ENCODE measurements around the gene TADA2B. TPM values are rescaled to one million over a fixed set of nuclear protein-coding genes. Genes with fewer than 3 reads are reported as not detected.

Gene TADA2B, protein sequence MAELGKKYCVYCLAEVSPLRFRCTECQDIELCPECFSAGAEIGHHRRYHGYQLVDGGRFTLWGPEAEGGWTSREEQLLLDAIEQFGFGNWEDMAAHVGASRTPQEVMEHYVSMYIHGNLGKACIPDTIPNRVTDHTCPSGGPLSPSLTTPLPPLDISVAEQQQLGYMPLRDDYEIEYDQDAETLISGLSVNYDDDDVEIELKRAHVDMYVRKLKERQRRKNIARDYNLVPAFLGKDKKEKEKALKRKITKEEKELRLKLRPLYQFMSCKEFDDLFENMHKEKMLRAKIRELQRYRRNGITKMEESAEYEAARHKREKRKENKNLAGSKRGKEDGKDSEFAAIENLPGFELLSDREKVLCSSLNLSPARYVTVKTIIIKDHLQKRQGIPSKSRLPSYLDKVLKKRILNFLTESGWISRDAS
- 11.4 and 12.0 TPM in 2 replicates for total RNA-seq (2014; rRNA removed; shearing (Covaris generic))
- polyA plus RNA-seq (2016; fragmentation: Nextera tagmentation; extraction: Ambion mirVana): 3.0 and 3.6 TPM in 2 replicates
- long read RNA-seq, partial matches to known transcripts: 0 of 1 reads
- long read RNA-seq, other reads (novel, unspliced or antisense): 0 of 1 reads

DNA sequence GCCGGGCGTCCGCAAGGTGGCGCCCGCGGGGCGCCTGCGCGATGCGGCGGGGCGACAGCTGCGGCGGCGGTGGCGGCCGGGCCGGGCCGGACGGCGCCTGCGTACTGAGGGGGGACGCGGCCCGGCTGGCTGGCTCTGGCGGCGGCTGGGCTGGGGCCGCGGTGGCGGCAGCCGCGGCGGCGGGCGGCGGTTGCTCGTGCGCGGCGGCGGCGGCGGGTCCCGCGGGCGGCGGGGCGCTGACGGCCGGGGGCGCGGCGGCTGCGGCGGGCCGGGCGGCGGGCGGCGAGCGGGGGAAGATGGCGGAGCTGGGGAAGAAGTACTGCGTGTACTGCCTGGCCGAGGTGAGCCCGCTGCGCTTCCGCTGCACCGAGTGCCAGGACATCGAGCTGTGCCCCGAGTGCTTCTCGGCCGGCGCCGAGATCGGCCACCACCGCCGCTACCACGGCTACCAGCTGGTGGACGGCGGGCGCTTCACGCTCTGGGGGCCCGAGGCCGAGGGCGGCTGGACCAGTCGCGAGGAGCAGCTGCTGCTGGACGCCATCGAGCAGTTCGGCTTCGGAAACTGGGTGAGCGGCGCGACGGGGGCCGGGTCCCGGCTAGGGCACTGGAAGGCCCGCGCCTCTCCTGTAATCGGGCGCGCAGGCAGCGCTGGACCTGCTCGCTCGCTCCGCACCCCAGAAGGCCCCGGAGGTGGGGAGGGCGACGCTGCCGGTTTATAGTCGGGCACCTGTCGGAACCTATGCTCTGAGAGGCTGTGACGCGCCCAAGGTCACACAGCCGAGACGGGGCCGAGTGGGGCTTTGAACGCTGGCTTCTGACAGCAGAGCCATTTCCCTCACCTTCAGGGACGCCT, at the start of gene TADA2B:
TSS of gene TADA2B (plus strand) at position 89 of the 853 bp plus-strand sequence. CDS start at position 297, 208 bp downstream.
- Mint-ChIP-seq H3K36me3 (ENCODE audit: low read depth) (no peaks in the 10 kb centered on the region; the same call in 2 of the 3 replicates), H3K4me1 (peaks cover 48% of the 10 kb centered on the region), H3K9me3 (no peaks in the 10 kb centered on the region; the same call in 1 of the 3 replicates), H3K27ac (no peak within 1 kb of the TSS), H3K27me3 (ENCODE audit: insufficient read depth, low read depth, poor library complexity) (peaks cover 32% of the 10 kb centered on the region), H3K4me3 (peak within 1 kb of the TSS; percentile 85)
- peaks cover 32% of the 10 kb centered on the region for H3K27me3 ChIP-seq (ENCODE audit: insufficient read depth)
- H3K79me2 ChIP-seq (replicated peaks; ENCODE audit: insufficient read depth): peaks cover 46% of the 10 kb centered on the region
- no peaks in the 10 kb centered on the region for H3K9me2 ChIP-seq (ENCODE audit: insufficient read depth)
- ATAC-seq (peak; percentile 4), DNase-seq (ENCODE audit: low spot score) (peak; percentile 48)
- peaks cover 9% of the 10 kb centered on the region; the same call in 1 of the 2 replicates for H3K4me1 ChIP-seq (ENCODE audit: insufficient read depth)
- H3K4me2 ChIP-seq: peak within 1 kb of the TSS; percentile 93
- peaks cover 32% of the 10 kb centered on the region for H4K20me1 ChIP-seq (replicated peaks; ENCODE audit: insufficient read depth)
- peak within 1 kb of the TSS; percentile 97 for H2AFZ ChIP-seq
- H3K4me3 ChIP-seq: peak within 1 kb of the TSS; percentile 89
- no peak within 1 kb of the TSS for H3K27ac ChIP-seq (ENCODE audit: low read depth)
- H3F3A ChIP-seq (replicated peaks; ENCODE audit: low read depth): 0 out of 2 replicates have a peak, but pooled peaks cover 3% of the 10 kb centered on the region
- H3K36me3 ChIP-seq (ENCODE audit: insufficient read depth): no peaks in the 10 kb centered on the region
- TF ChIP-seq, protein P1, sequence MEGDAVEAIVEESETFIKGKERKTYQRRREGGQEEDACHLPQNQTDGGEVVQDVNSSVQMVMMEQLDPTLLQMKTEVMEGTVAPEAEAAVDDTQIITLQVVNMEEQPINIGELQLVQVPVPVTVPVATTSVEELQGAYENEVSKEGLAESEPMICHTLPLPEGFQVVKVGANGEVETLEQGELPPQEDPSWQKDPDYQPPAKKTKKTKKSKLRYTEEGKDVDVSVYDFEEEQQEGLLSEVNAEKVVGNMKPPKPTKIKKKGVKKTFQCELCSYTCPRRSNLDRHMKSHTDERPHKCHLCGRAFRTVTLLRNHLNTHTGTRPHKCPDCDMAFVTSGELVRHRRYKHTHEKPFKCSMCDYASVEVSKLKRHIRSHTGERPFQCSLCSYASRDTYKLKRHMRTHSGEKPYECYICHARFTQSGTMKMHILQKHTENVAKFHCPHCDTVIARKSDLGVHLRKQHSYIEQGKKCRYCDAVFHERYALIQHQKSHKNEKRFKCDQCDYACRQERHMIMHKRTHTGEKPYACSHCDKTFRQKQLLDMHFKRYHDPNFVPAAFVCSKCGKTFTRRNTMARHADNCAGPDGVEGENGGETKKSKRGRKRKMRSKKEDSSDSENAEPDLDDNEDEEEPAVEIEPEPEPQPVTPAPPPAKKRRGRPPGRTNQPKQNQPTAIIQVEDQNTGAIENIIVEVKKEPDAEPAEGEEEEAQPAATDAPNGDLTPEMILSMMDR (conservative IDR thresholded peaks at IDR 0.05; ENCODE audit: low read depth in 2 of 2): peak in 1 of 2 experiments; percentile 44; a peak in 2 of 4 replicates
- no peak for TF ChIP-seq POLR2AphosphoS5 (IDR thresholded peaks at IDR 0.05; ENCODE audit: low read depth)

DNA sequence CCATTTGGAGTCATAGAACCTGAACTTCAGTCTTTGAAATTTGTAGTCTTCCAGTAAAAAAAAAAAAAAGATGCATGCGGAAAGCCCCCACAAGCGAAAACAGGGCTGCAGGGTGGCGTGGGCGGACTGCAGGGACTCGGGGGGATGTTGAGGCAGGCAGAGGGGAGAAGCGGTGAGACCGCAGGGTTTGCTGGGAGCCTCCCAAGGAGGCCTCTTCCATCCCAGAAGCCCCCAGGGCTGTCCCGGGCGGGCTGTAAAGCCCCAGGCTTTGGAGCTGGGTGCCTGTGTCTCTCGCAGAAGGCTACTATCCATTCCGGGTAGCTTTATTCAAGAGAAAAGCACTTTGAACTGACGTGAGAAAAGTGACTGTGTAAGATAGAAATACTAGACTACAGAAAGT, 46.7 kb upstream of the TADA2B start:
- no peaks in the 10 kb centered on the region for H3F3A ChIP-seq (replicated peaks; ENCODE audit: low read depth)
- no peaks in the 10 kb centered on the region for H3K9me2 ChIP-seq (ENCODE audit: insufficient read depth)
- Mint-ChIP-seq H3K4me3 (no peak overlapping the region), H3K27me3 (ENCODE audit: insufficient read depth, low read depth, poor library complexity) (peaks cover 6% of the 10 kb centered on the region), H3K4me1 (peaks cover 5% of the 10 kb centered on the region), H3K27ac (no peak overlapping the region), H3K36me3 (ENCODE audit: low read depth) (peaks cover 70% of the 10 kb centered on the region), H3K9me3 (no peaks in the 10 kb centered on the region)
- no peaks in the 10 kb centered on the region for H3K27me3 ChIP-seq (ENCODE audit: insufficient read depth)
- DNase-seq (ENCODE audit: low spot score): no peak
- no peaks in the 10 kb centered on the region for H3K4me1 ChIP-seq (ENCODE audit: insufficient read depth)
- H3K36me3 ChIP-seq (ENCODE audit: insufficient read depth): peaks cover 25% of the 10 kb centered on the region
- no peak overlapping the region for H2AFZ ChIP-seq
- H3K4me2 ChIP-seq: no peak overlapping the region
- H3K79me2 ChIP-seq (replicated peaks; ENCODE audit: insufficient read depth): peaks cover 25% of the 10 kb centered on the region
- ATAC-seq: no peak
- H3K27ac ChIP-seq (ENCODE audit: low read depth): no peak overlapping the region
- H4K20me1 ChIP-seq (replicated peaks; ENCODE audit: insufficient read depth): peaks cover 20% of the 10 kb centered on the region
- no peak overlapping the region for H3K4me3 ChIP-seq
- TF ChIP-seq NANOG (IDR thresholded peaks at IDR 0.05; ENCODE audit: borderline replicate concordance) (no peak), JUNB (IDR thresholded peaks at IDR 0.05; ENCODE audit: unreplicated experiment) (no peak), EZH2phosphoT487 (IDR thresholded peaks at IDR 0.05; ENCODE audit: unreplicated experiment) (no peak)
- TF ChIP-seq, protein P2, sequence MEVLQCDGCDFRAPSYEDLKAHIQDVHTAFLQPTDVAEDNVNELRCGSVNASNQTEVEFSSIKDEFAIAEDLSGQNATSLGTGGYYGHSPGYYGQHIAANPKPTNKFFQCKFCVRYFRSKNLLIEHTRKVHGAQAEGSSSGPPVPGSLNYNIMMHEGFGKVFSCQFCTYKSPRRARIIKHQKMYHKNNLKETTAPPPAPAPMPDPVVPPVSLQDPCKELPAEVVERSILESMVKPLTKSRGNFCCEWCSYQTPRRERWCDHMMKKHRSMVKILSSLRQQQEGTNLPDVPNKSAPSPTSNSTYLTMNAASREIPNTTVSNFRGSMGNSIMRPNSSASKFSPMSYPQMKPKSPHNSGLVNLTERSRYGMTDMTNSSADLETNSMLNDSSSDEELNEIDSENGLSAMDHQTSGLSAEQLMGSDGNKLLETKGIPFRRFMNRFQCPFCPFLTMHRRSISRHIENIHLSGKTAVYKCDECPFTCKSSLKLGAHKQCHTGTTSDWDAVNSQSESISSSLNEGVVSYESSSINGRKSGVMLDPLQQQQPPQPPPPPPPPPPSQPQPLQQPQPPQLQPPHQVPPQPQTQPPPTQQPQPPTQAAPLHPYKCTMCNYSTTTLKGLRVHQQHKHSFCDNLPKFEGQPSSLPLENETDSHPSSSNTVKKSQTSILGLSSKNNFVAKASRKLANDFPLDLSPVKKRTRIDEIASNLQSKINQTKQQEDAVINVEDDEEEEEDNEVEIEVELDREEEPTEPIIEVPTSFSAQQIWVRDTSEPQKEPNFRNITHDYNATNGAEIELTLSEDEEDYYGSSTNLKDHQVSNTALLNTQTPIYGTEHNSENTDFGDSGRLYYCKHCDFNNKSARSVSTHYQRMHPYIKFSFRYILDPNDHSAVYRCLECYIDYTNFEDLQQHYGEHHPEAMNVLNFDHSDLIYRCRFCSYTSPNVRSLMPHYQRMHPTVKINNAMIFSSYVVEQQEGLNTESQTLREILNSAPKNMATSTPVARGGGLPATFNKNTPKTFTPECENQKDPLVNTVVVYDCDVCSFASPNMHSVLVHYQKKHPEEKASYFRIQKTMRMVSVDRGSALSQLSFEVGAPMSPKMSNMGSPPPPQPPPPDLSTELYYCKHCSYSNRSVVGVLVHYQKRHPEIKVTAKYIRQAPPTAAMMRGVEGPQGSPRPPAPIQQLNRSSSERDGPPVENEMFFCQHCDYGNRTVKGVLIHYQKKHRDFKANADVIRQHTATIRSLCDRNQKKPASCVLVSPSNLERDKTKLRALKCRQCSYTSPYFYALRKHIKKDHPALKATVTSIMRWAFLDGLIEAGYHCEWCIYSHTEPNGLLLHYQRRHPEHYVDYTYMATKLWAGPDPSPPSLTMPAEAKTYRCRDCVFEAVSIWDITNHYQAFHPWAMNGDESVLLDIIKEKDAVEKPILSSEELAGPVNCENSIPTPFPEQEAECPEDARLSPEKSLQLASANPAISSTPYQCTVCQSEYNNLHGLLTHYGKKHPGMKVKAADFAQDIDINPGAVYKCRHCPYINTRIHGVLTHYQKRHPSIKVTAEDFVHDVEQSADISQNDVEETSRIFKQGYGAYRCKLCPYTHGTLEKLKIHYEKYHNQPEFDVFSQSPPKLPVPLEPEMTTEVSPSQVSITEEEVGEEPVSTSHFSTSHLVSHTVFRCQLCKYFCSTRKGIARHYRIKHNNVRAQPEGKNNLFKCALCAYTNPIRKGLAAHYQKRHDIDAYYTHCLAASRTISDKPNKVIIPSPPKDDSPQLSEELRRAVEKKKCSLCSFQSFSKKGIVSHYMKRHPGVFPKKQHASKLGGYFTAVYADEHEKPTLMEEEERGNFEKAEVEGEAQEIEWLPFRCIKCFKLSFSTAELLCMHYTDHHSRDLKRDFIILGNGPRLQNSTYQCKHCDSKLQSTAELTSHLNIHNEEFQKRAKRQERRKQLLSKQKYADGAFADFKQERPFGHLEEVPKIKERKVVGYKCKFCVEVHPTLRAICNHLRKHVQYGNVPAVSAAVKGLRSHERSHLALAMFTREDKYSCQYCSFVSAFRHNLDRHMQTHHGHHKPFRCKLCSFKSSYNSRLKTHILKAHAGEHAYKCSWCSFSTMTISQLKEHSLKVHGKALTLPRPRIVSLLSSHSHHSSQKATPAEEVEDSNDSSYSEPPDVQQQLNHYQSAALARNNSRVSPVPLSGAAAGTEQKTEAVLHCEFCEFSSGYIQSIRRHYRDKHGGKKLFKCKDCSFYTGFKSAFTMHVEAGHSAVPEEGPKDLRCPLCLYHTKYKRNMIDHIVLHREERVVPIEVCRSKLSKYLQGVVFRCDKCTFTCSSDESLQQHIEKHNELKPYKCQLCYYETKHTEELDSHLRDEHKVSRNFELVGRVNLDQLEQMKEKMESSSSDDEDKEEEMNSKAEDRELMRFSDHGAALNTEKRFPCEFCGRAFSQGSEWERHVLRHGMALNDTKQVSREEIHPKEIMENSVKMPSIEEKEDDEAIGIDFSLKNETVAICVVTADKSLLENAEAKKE (CRISPR knock-in tag; IDR thresholded peaks at IDR 0.05): no peak

All from GM23338 (cell line).